ENCODE results near the gene VRK2. TPM values are rescaled to one million over a fixed set of nuclear protein-coding genes. Genes with fewer than 3 reads are reported as not detected.
"Not testable (repeated sequence)": the region's sequence is repeated elsewhere in the genome, so short reads cannot be mapped to it uniquely, and the experiment has no call there.

VRK2 gene
- total and polyA plus RNA-seq, 10 of the 15 experiments (the other 5 are each of a cell fraction or from before 2014, with no cell fraction given), result 26.5 to 78.0 (median 57.3) TPM

DNA sequence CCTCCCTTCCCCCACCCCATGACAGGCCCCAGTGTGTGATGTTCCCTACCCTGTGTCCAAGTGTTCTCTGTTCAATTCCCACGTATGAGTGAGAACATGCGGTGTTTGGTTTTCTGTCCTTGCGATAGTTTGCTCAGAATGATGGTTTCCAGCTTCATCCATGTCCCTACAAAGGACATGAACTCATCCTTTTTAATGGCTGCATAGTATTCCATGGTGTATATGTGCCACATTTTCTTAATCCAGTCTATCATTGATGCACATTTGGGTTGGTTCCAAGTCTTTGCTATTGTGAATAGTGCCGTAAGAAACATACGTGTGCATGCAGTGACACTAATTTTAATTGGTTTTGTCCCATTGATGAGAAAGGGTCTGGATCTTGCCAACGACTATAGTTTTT is 99.2 kb downstream of the VRK2 start:
- in situ Hi-C loops (cut with MboI); ATAC-seq; H3K9ac ChIP-seq (ENCODE audit: control insufficient read depth, insufficient read depth, low read length); DNase-seq (ENCODE audit: low read depth, low spot score); H4K20me1 ChIP-seq (ENCODE audit: control insufficient read depth, insufficient read depth); H3K27me3 ChIP-seq (replicated peaks in 1 of 2; ENCODE audit: control insufficient read depth in 2 of 2, insufficient read depth in 2 of 2, low read length in 1 of 2); H3K9me3 ChIP-seq (replicated peaks; ENCODE audit: control insufficient read depth, insufficient read depth, low read length); BruUV-seq (replicated peaks); H3K36me3 ChIP-seq (ENCODE audit: control insufficient read depth in 2 of 2, insufficient read depth in 2 of 2, low read length in 1 of 2); H3K4me2 ChIP-seq (ENCODE audit: control insufficient read depth, insufficient read depth); H3K4me1 ChIP-seq (ENCODE audit: control insufficient read depth, insufficient read depth, low read length); H3K4me3 ChIP-seq; H3K79me2 ChIP-seq (ENCODE audit: control insufficient read depth, insufficient read depth, low read length); FAIRE-seq; H3K27ac ChIP-seq (ENCODE audit: control insufficient read depth, insufficient read depth); H2AFZ ChIP-seq (ENCODE audit: control insufficient read depth, low read depth, low read length): not testable (repeated sequence)
- WGBS (ENCODE audit: insufficient coverage, insufficient replicate concordance, low lambda C conversion rate, missing lambda C conversion rate), result 99% methylated on average over 6 of the region's 6 CpGs
- CTCF ChIA-PET, result interaction anchor here (0.5 to 1.6 kb wide), 4 partner anchors 42 to 391 kb away, joined by 3 read pairs; no protein-coding TSS in a partner anchor
- intact Hi-C loops (cut with micrococcal nuclease; ENCODE audit: unreplicated experiment), result loop anchor here (5.0 kb wide), 1 partner anchor 388 kb away; no protein-coding TSS in a partner anchor
- SMC1A ChIA-PET (ENCODE audit: uncharacterized antibody, unreplicated experiment), result interaction anchor here (1.1 to 1.7 kb wide), 7 partner anchors 10 to 237 kb away, joined by 3 to 6 read pairs (median 4); no protein-coding TSS in a partner anchor
- RAD21 ChIA-PET (ENCODE audit: unreplicated experiment), result interaction anchor here (0.9 kb wide), 1 partner anchor 82 kb away, joined by 3 read pairs; no protein-coding TSS in a partner anchor
- POLR2A ChIA-PET, result interaction anchor here (1.4 kb wide), 1 partner anchor 99 kb away, joined by 4 read pairs; the partner anchor contains the start of gene VRK2

DNA sequence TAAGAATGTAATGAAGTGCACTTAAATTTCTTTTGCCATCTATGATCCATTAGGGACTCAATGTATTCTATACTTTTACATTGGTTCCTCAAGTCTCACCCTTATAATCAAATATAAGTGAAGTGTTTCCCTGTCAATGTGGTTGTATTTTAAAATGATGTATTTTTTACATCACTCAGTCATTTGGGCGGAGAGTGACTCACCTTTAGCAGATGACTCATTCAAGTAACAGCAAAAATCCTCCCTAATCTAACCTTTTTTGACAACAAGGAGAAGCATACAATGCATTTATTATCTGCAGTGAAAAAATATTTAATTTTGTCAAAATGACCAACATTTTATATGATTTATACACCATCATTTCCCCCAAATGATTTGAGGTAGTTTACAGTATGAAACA is 100.1 kb downstream of the VRK2 start:
- Histone ChIP-seq H4K20me1 (ENCODE audit: control insufficient read depth, insufficient read depth) (no peaks in the 10 kb centered on the region), H3K27me3 (replicated peaks in 1 of 2; ENCODE audit: control insufficient read depth in 2 of 2, insufficient read depth in 2 of 2, low read length in 1 of 2) (no peaks in the 10 kb centered on the region), H3K27ac (ENCODE audit: control insufficient read depth, insufficient read depth) (no peak overlapping the region), H3K4me3 (no peak overlapping the region), H3K9ac (ENCODE audit: control insufficient read depth, insufficient read depth, low read length) (no peak overlapping the region), H3K79me2 (ENCODE audit: control insufficient read depth, insufficient read depth, low read length) (no peaks in the 10 kb centered on the region), H3K9me3 (replicated peaks; ENCODE audit: control insufficient read depth, insufficient read depth, low read length) (no peaks in the 10 kb centered on the region), H2AFZ (ENCODE audit: control insufficient read depth, low read depth, low read length) (no peak overlapping the region), H3K36me3 (ENCODE audit: control insufficient read depth in 2 of 2, insufficient read depth in 2 of 2, low read length in 1 of 2) (peaks cover 0 to 9% of the 10 kb centered on the region in 2 experiments; a peak in 1 of 4 replicates), H3K4me2 (ENCODE audit: control insufficient read depth, insufficient read depth) (no peak overlapping the region), H3K4me1 (ENCODE audit: control insufficient read depth, insufficient read depth, low read length) (no peaks in the 10 kb centered on the region)
- intact Hi-C loops (cut with micrococcal nuclease; ENCODE audit: unreplicated experiment), result loop anchor here (5.0 kb wide), 1 partner anchor 389 kb away; no protein-coding TSS in a partner anchor
- ChIA-PET SMC1A (ENCODE audit: uncharacterized antibody, unreplicated experiment) (interaction anchor here (1.1 to 1.7 kb wide), 2 partner anchors 9 to 11 kb away, joined by 4 to 6 read pairs; no protein-coding TSS in a partner anchor), POLR2A (no interaction called here), RAD21 (ENCODE audit: unreplicated experiment) (no interaction called here), CTCF (interaction anchor here (0.9 kb wide), 1 partner anchor 392 kb away, joined by 3 read pairs; no protein-coding TSS in a partner anchor)
- DNase-seq (ENCODE audit: low read depth, low spot score) (no peak), ATAC-seq (peak; percentile 36; the same call in 1 of the 3 replicates), FAIRE-seq (no peak)
- BruUV-seq (replicated peaks), result no TSS peak
- 40% methylated on average over 1 of the region's 1 CpG for WGBS (ENCODE audit: insufficient coverage, insufficient replicate concordance, low lambda C conversion rate, missing lambda C conversion rate)
- TF ChIP-seq MYC (IDR thresholded peaks at IDR 0.05; ENCODE audit: insufficient read depth, insufficient read length, insufficient replicate concordance, low read length, severe bottlenecking) (no peak), JUNB (IDR thresholded peaks at IDR 0.05) (peak; percentile 58)
- in situ Hi-C loops (cut with MboI), result no loop called here
